ENCODE results near the gene NANOS3.

DNA sequence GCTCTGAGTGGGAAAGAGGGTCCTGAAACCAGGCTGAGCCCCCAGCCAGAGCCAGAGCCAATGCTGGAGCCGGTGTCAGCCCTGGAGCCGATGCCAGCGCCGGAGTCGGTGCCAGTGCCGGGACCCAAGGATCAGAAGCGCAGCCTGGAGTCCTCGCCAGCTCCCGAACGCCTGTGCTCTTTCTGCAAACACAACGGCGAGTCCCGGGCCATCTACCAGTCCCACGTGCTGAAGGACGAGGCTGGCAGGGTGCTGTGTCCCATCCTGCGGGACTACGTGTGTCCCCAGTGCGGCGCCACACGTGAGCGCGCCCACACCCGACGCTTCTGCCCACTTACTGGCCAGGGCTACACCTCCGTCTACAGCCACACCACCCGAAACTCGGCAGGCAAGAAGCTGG, 369 bp downstream of the NANOS3 start:
- TF ChIP-seq POLR2AphosphoS5 (IDR thresholded peaks at IDR 0.05; ENCODE audit: low read depth) (no peak), CTCF (IDR thresholded peaks at IDR 0.05; ENCODE audit: insufficient read depth, low read length) (no peak)

Data from HL-60 (cell line).